ENCODE measurements around the gene ANKRD62.

The ANKRD62 gene

DNA sequence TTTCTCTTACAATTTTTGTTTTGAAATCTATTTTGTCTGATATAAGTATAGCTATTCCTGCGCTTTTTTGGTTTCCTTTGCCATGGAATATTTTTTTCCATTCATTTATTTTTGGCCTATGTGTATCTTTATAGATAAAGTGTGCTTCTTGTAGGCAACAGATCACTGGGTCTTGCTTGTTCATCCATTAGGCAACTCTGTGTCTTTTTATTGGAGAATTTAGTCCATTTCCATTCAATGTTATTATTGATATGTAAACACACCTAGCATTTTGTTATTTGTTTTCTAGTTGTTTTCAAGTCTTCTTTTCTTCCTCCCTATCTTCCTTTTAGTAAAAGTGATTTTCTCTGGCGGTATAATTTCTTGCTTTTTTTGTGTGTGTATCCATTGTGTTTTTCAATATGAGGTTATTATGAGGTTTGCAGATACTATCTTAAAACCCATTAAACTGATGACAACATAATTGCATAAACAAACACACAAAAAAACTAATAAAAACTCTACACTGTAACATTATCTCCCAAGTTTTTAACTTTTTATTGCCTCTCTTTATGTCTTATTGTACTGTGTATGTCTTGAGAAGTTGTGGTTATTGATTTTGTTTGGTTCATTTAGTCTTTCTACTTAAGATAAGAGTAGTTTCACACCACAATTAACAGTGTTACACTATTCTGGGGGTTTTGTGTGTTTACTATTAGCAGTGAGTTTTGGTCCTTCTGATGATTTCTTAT, 71.6 kb downstream of the ANKRD62 start:
- Histone ChIP-seq H3K4me1 (ENCODE audit: insufficient read depth, low read length, severe bottlenecking) (no peaks in the 10 kb centered on the region), H3K4me2 (ENCODE audit: low read length) (no peak overlapping the region), H2AFZ (ENCODE audit: low read length) (no peak overlapping the region), H3K9me3 (ENCODE audit: low read length) (no peaks in the 10 kb centered on the region), H3K27ac (ENCODE audit: low read depth, low read length, poor library complexity, severe bottlenecking) (no peak overlapping the region), H3K9ac (ENCODE audit: low read length) (no peak overlapping the region), H3K4me3 (ENCODE audit: low read depth, low read length, poor library complexity, severe bottlenecking) (no peak overlapping the region), H3K36me3 (ENCODE audit: insufficient read depth, low read length) (no peaks in the 10 kb centered on the region), H3F3A (ENCODE audit: insufficient read depth, low read length) (no peaks in the 10 kb centered on the region), H3K79me2 (ENCODE audit: insufficient read depth, low read length) (no peaks in the 10 kb centered on the region), H3K9me2 (ENCODE audit: low read depth, low read length) (no peaks in the 10 kb centered on the region), H3K27me3 (ENCODE audit: insufficient read depth, low read length) (no peaks in the 10 kb centered on the region), H4K20me1 (ENCODE audit: insufficient read depth, low read length) (no peaks in the 10 kb centered on the region)
- TF ChIP-seq, protein P1, sequence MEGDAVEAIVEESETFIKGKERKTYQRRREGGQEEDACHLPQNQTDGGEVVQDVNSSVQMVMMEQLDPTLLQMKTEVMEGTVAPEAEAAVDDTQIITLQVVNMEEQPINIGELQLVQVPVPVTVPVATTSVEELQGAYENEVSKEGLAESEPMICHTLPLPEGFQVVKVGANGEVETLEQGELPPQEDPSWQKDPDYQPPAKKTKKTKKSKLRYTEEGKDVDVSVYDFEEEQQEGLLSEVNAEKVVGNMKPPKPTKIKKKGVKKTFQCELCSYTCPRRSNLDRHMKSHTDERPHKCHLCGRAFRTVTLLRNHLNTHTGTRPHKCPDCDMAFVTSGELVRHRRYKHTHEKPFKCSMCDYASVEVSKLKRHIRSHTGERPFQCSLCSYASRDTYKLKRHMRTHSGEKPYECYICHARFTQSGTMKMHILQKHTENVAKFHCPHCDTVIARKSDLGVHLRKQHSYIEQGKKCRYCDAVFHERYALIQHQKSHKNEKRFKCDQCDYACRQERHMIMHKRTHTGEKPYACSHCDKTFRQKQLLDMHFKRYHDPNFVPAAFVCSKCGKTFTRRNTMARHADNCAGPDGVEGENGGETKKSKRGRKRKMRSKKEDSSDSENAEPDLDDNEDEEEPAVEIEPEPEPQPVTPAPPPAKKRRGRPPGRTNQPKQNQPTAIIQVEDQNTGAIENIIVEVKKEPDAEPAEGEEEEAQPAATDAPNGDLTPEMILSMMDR (IDR thresholded peaks at IDR 0.05; ENCODE audit: low read length) = no peak
- TF ChIP-seq EZH2 (IDR thresholded peaks at IDR 0.05; ENCODE audit: borderline replicate concordance, low read length) = no peak
